ENCODE results near the gene GBP3.
"Not testable (repeated sequence)": the region's sequence is repeated elsewhere in the genome, so short reads cannot be mapped to it uniquely, and the experiment has no call there.

The GBP3 gene

DNA sequence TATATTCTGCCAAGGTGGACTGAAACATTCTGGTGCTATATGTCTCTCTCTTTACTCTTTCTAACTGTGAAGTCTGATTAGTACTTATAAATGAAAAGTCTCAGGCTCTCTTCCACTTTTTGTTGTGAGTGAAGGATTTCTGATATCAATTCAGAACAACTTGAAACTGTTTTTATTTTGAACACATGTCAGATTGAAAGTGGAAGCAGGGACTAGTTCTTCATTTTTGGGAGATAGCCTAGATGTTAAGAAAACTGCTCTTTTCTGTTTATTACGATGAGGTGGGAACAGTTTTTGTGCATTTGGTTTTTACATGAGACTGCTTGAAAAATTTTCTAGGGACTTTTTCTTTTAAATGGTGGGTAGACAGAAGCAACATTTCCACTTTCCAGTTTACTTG lies 14.5 kb upstream of the GBP3 start:
- no peak for DNase-seq

DNA sequence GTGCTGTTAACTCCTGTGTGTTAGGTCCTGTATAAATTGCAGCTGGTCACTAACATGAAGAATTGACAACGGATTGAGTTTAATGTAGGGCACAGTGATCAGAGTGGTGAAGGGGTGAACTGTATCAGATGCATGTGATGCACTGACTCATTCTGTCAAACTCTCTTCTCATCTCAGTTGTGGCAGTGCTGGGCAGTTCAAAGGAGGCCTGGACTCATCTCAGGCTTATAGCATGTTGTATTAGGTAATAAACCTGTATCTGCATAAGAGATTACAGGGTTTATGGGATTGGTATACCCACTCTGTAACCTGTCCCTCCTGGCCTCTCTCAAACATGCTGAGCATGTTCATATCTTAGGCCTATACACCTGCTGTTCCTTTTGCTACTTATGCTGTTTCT lies 12.4 kb upstream of the GBP3 start:
- DNase-seq: no peak

DNA sequence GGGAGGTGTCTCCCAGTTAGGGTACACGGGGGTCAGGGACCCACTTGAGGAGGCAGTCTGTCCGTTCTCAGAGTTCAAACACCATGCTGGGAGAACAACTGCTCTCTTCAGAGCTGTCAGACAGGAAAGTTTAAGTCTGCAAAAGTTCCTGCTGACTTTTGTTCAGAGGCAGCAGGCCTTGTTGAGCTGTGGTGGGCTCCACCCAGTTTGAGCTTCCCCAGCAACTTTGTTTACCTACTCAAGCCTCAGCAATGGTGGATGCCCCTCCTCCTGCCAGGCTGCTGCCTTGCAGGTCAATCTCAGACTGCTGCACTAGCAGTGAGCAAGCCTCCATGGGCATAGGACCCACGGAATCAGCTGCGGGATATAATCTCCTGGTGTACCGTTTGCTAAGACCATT lies 11.3 kb upstream of the GBP3 start:
- not testable (repeated sequence) for DNase-seq

DNA sequence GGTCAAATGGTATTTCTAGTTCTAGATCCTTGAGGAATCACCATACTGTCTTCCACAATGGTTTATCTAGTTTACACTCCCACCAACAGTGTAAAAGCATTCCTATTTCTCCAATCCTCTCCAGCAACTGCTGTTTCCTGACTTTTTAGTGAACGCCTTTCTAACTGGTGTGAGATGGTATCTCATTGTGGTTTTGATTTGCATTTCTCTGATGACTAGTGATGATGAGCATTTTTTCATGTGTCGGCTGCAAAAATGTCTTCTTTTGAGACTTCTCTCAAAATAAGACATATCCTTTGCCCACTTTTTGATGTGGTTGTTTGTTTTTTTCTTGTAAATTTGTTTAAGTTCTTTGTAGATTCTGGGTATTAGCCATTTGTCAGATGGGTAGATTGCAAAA lies 6.4 kb upstream of the GBP3 start:
- DNase-seq: not testable (repeated sequence)

DNA sequence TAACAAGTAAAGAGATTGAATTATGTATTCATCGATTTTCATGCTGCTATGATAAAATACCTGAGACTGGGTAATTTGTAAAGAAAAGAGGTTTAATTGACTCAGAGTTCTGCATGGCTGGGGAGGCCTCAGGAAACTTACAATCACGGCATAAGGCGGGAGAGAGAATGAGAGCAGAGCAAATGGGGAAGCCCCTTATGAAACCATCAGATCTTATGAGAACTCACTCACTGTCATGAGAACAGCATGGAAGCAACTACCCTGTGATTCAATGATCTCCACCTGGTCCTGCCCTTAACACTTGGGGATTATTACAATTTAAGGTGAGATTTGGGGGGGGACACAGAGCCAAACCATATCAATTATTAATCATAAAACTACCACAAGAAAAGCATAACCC lies 3.3 kb upstream of the GBP3 start:
- no peak for DNase-seq

DNA sequence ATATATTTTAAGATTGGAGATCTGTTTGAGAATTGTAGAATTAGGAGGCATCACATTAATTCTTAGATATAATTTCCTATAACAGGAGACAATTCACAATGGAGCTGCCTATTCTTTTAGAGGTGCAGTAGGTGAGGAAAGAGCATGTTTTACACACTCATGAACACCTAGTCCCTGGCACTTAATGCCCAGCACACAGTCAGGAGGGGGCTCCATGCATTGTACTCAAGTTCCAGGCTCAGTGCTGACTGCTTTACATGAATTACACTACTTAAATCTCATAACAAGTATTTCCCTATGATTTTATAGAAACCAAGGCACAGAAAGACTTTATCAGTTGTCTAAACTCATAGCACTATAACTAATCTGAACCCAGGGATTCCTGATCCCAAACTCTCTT lies 360 bp upstream of the GBP3 start:
- DNase-seq: no peak

DNA sequence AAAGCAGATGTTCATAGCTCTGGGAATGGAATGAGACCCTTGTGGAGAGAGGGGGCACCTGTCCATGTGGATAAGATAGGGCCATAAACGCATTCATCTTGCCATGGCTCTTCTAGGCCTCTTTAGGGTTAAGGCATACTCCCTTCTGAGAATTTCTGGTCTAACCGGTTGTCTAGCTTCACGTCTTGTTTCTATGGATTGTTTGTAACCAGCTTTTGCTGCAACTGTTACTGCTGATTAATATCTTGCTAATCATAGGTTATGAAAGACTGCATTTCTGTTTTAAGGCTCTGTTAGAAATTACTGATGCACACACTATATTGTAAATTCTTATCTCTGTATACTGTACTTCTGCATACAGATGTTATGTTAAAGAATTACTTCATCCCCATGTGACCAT lies 4.3 kb downstream of the GBP3 start:
- not testable (repeated sequence) for DNase-seq

DNA sequence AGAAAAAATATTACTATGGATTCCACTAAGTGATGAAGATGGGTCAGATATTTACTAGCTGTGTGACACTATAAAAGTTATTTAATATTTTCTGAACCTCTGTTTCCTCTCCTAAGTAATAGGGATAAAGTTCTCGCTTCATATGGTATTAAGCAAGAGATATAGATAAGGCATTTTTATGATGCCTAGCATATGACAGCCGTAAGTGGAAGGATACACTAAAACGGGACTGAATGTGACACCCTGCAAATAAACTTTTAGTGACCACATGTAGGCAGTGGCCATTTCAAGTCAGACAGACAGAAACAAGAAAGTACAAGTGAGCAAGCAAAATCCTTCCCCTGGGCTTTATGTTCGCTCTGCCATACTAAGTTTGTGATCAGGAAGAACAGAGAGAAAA lies 14.2 kb downstream of the GBP3 start:
- no peak for DNase-seq

DNA sequence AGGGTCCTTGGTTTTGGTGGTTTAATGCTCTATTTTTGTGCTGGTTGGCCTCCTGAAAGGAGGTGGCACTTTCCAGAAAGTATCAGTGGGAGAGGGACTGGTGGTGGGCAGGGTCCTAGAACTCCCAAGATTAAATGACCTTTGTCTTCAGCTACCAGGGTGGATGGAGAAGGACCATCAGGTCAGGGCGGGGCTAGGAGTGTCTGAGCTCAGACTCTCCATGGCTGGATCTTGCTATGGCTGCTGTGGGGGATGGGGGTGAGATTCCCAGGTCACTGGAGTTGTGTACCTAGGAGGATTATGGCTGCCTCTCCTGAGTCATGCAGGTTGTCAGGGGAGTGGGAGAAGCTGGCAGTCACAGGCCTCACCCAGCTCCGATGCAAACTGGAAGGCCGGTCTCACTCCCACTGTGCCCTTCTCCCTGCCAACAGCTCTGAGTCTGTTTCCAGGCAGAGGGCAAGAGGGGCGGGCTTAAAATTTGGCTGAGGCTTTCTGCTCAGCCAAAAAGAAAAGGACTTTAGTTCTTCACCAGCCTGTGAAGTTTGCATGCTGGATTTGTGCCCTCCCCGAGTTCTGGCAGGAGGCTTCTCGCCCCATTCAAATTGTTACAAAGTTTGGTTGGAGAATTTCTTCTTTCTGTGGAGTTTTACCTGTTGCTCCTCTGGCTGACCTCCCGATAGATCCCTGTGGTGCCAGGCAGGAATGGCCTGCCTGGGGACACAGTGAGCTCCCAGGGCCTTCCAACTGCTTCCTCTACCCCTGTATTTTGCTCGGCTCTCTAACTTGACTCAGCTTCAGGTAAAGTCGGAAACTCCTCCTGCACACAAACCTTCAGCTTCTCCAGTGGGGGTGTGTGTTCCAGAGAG lies 17.1 kb downstream of the GBP3 start:
- DNase-seq: no peak

DNA sequence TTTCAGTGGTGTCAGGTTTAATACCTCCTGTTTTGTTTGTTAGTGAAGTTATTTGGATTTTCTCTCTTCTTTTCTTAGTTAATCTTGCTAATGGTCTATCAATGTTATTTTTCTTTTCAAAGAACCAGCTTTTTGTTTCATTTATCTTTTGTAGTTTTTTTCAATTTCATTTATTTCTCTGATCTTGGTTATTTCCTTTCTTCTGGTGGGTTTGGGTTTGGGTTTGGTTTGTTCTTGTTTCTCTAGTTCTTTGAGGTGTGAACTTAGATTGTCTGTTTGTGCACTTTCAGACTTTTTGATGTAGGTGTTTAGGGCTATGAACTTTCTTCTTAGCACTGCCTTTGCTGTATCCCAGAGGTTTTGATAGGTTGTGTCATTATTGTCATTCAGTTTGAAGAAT lies 20.5 kb downstream of the GBP3 start:
- not testable (repeated sequence) for DNase-seq

DNA sequence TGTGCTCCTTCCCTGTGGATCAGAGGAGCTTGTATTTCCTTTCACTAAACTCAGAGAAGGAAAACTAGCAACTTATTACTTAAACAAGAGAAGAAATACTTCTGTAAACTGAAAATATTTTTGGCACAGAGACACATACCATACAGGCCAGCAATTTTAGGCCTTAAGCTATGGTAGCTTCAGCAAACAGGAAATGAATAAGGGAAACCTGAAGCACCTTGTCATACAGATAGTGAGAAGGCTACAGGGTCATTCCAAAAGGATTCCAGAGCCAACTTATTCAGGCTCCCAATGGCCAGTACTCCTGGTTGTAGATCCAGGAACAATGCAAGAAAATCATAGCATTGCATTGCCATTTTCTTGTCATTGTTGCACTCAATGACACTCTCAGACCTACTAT lies 21.2 kb downstream of the GBP3 start:
- DNase-seq: no peak

DNA sequence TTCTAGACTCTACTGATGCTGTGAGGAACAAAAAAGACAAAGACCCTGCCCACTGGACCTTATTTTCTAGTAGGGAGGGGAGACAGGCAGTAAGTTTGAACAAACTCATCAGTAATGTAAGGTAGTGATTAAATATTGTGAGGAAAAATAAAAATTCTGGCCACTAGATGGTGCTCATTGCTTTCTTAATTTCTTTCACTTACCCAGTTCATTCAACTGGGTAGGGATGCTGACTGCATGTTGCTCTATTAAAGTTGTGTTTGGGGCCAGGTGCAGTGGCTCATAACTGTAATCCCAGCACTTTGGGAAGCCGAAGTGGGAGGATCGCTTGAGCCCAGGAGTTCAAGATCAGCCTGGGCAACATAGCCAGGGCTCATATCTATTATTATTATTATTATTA lies 23.9 kb downstream of the GBP3 start:
- no peak for DNase-seq

DNA sequence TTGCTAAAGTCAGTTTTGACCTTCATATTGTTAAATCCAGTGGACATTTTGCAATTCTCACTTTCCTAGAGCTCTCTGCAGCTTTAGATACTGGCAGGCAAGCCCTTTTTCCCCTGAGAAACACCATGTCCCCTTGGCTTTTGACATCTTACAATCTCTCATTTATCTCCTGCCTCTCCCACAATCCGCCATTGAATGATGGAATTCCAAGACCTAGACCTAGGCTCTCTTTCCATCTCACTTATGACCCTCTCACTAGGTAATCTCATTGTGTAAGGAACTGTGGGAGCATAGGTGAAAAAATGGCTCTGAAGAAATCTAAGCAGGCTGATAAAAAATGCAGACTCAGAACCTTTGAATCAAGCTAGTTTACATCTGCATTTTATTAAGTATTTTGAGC lies 32.2 kb downstream of the GBP3 start:
- no peak for DNase-seq

DNA sequence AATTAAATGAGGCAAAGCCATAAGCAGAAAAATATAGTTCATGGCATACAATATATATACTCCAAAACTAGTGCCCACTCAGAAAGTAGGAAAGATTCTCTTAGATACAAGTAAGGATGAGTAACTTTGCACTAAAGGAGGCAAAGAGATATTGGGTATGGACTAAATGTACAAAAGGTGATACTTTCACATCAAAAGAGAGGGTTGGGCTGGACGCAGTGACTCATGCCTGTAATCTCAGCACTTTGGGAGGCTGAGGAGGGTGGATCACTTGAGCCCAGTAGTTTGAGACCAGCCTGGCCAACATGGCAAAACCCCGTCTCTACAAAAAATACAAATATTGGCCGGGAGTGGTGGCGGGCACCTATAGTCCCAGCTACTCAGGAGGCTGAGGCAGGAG lies 37.0 kb downstream of the GBP3 start:
- no peak for DNase-seq

DNA sequence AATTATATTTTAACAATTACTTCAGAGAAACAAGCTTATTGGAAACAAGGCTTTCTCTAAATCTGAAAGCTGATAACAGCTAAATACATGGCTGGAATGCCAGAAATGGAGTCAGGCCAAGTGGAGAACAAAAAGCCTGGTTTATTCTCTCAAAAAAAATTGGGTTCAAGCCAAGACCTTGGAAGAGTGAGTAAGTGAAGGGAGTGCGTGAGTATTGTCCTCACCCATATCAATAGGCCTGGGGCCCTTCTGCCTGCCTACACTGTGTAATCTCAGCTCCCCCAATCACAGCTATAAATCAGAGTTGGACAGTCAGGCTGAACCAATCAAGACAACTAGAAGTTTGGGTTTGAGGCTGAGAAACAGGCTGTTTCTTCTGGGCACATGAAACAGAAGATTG lies 37.6 kb downstream of the GBP3 start:
- no peak for DNase-seq

DNA sequence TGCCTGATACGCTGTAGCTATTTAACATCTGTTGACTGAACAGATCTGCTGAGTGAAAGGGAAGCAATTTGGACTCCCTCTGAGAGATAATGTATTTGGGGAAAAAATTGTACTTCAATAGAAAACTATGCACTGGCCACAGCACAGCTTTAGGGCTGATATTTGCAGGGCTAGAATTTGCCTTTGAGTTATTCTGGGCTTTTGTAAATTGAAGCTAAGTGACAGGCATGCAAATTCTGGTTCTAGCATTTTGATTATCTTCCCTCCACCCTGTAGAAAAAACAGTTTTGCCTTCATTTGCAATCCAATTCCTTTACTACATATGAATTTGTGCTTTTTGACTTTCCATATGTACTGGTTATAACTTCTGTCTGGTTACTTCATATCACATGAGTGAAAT lies 38.1 kb downstream of the GBP3 start:
- no peak for DNase-seq

DNA sequence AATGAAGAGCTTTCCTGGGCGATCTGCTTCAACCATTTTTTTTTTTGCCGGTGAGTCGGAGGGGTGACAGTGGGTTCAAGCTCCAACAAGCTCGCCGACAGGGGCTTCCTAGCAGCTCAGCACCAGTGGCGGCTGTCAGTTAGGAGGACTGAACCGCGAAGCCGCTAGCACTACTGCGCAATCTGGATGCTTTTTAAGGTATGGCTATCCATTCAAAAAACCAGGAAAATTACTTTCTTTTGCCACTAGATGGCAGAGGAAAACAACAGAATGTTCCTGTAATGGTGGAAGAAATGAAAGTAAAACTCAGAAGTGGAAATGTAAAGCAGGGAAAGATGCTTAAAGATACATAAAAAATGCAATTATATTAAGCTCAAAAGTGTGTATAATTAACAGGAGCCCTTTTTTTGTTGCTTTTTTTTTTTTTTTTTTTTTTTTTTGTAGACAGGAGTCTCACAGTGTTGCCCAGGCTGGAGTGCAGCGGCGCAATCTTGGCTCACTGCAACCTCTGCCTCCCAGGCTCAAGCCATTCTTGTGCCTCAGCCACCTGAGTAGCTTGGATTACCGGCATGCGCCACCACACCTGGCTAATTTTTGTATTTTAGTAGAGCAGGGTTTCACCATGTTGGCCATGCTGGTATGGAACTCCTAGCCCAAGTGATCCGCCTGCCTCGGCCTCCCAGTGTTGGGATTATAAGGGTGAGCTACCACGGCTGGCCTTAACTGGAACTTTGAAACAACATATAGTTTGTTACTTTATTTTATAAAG lies 38.7 kb downstream of the GBP3 start:
- no peak for DNase-seq

DNA sequence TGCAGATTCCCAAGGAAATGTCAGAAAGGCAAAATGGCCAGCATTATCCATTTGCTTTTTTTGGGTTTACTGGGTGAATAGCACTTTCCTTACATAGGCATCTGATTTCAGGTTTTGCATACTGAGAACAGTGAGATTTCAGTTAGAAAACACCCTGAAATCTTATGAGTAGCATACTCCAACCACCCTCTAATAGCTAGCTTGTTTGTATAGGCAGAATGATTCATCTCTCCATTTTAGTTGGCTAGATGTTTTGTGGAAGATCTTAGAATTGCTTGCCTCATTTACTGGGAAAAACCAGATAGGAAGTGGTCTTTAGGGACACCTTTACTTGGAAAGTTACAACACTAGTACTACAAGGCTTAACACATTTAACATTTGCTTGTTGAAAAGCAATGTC lies 40.6 kb downstream of the GBP3 start:
- DNase-seq: no peak

DNA sequence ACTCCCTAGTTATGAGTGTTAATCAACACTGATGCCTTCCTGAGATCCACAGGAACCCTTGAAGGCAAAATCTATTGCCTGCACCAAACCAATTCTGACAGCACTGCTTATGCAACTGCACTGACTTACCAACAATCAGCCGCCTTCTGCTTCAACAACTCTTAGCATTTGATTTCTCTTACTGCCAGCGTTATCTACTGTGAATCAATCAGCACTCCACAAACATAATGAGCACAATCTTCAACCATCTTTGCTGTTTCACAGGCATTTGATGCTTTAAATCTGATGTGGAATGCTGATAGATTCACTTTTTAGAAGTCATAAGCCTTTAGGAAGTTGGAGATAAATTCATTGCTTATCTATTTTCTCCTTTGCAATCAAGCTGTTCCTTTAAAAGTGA lies 41.2 kb downstream of the GBP3 start:
- not testable (repeated sequence) for DNase-seq

DNA sequence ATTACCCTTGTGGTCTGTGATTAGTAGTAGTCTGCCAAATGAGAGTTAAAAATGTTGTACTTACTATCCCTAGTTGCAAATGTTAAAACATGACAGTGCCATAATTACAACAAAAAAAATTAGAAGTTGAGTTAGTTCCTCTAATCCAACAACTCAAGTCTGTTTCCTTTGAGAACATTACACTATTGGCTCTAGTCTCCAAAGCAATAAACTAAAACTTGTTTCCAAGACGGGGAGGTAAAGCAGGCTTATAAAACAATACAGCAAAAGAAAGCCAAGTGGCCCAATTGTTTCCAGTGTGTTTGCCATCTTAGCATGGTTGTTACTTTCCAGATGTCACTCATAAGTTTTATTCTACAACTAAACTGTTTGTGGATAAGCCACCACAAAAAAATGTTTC lies 41.8 kb downstream of the GBP3 start:
- DNase-seq: no peak

DNA sequence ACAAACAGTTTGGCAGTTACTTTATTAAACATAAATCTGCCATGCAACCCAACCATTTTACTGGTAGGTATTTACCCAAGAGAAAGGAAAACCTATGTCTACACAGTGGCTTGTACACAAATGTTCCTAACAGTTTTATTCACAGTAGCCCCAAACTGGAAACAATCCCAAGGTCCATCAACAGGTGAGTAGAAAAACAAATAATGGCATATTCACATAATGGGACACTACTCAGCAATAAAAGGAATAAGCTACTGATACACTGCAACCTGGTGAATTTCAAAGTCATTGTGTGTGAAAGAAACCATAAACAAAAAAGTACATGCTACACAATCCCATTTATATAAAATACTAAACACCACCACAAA lies 42.9 kb downstream of the GBP3 start:
- DNase-seq: no peak

DNA sequence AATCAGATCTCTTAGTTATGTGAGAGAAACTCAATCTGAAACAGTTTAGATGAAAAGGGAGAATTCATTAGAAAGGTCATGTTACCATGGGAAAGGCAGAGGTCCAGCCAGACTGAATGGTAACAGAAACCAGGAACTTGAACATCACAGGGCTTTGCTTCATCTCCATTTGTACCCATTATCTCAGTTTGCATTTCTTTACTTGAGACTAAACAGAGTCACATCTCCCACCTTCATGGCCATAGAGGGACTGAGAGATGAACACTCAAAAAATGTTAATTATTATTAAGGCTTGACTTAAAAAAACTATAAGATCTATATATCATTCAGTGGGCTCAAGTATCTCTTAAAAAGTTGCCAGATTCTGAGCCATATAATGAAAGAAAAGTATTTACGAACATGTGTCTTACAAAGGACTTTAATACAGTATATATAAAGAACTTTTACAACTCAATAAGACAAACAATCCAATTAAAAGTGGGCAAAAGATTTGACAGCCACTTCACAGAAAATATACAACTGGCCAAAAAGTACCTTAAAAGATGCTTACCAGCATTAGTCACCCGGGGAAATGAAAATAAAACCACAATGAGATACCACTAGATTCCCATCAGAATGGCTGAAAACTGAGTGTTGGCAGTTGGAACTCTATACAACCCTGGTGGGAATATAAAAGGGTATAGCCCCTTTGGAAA lies 43.5 kb downstream of the GBP3 start:
- DNase-seq: no peak

DNA sequence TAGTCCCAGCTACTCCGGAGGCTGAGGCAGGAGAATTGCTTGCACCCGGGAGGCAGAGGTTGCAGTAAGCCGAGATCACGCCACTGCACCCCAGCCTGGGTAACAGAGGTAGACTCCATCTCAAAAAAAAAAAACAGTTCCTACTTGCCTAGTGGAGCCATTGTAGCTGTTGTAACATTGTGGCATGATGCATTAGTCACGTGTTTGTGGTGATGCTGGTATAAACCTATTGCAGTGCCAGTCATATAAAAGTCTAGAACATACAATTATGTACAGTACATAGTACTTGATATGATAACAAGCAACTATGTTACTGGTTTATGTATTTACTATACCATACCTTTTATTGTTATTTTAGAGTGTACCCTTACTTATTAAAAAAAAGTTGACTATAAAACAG lies 46.4 kb downstream of the GBP3 start:
- no peak for DNase-seq

DNA sequence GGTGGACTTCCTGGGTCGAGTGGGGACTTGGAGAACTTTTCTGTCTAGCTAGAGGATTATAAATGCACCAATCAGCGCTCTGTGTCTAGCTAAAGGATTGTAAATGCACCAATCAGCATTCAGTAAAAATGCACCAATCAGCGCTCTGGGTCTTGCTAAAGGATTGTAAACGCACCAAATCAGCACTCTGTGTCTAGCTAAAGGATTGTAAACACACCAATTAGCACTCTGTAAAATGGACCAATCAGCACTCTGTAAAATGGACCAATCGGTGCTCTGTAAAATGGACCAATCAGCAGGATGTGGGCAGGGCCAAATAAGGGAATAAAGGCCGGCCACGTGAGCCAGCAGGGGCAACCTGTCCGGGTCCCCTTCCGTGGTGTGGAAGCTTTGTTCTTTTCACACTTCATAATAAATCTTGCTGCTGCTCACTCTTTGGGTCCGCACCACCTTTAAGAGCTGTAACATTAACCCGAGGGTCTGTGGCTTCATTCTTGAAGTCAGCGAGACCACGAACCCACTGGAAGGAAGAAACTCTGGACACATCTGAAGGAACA lies 48.0 kb downstream of the GBP3 start:
- not testable (repeated sequence) for DNase-seq

Data from GOT3 (cell line).